ENCODE data around the gene SIRPG. TPM values are rescaled to one million over a fixed set of nuclear protein-coding genes. Genes with fewer than 3 reads are reported as not detected.
"Not testable (repeated sequence)": the region's sequence is repeated elsewhere in the genome, so short reads cannot be mapped to it uniquely, and the experiment has no call there.

SIRPG gene
- total and polyA plus RNA-seq, 9 donors: 0.06 to 1.4 (median 0.24) TPM; not detected in 5

DNA sequence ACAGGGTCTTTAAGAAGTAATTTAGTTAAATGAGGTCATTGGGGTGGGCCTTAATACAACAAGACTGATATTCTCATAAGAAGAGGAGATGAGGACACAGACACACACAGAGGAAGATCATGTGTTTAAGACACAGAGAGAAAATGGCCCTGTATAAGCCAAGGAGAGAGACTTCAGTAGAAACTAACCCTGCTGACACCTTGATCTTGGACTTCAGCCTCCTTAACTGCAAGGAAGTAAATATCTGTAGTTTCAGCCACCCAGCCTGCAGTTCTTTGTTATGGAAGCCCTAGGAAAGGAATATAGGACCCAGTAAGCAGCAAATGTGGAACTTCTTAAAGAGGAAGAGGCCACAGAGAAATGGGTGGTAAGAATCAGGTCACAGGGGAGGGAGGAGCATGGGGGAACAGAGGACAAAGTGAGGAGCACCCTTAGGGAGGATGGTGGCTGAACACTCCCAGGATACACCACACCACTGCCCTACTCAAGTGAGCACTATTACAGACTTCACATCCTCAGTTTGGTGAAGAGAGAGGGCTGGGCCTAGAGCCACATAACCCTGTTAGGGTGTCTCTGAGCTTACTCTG is 38.5 kb downstream of the SIRPG start:
- H3K27me3 ChIP-seq: no peaks in the 10 kb centered on the region
- no peak for DNase-seq
- intact Hi-C loops (cut with DNase I): loop anchor here in 1 of 4 donors (10.0 kb wide), 1 partner anchor 54 kb away; no protein-coding TSS in a partner anchor

GRCh38 chr20:1618479-1618878 is 39.1 kb downstream of the SIRPG start:
- no peak for DNase-seq
- TF ChIP-seq EP300 (IDR thresholded peaks at IDR 0.05): no peak
- no peak for TF ChIP-seq CTCF (IDR thresholded peaks at IDR 0.05)
- TF ChIP-seq POLR2A (IDR thresholded peaks at IDR 0.05): no peak
- no peaks in the 10 kb centered on the region for H3K4me1 ChIP-seq (ENCODE audit: insufficient read depth)
- H3K9me3 ChIP-seq: no peaks in the 10 kb centered on the region
- intact Hi-C loops (cut with DNase I): loop anchor here in 1 of 4 donors (10.0 kb wide), 1 partner anchor 54 kb away; no protein-coding TSS in a partner anchor
- H3K27me3 ChIP-seq: no peaks in the 10 kb centered on the region
- H3K27ac ChIP-seq: no peak overlapping the region
- H3K4me3 ChIP-seq: no peak overlapping the region
- H3K36me3 ChIP-seq: no peaks in the 10 kb centered on the region

More for the DNA sequence above, 38.5 kb downstream of the SIRPG start:
- TF ChIP-seq CTCF (IDR thresholded peaks at IDR 0.05) (no peak), EP300 (IDR thresholded peaks at IDR 0.05) (no peak)
- H3K4me3 ChIP-seq: no peak overlapping the region
- no peaks in the 10 kb centered on the region for H3K36me3 ChIP-seq
- no peaks in the 10 kb centered on the region for H3K4me1 ChIP-seq (ENCODE audit: insufficient read depth)
- no peak overlapping the region for H3K27ac ChIP-seq
- no peaks in the 10 kb centered on the region for H3K9me3 ChIP-seq

GRCh38 chr20:1616858-1617434 is 40.6 kb downstream of the SIRPG start:
- intact Hi-C loops (cut with DNase I): loop anchor here in 1 of 4 donors (10.0 kb wide), 1 partner anchor 52 kb away; no protein-coding TSS in a partner anchor
- Histone ChIP-seq H3K9me3 (no peaks in the 10 kb centered on the region), H3K4me3 (no peak overlapping the region), H3K27ac (no peak overlapping the region), H3K4me1 (ENCODE audit: insufficient read depth) (no peaks in the 10 kb centered on the region), H3K27me3 (no peaks in the 10 kb centered on the region), H3K36me3 (no peaks in the 10 kb centered on the region)
- no peak for TF ChIP-seq CTCF (IDR thresholded peaks at IDR 0.05)
- TF ChIP-seq POLR2A (IDR thresholded peaks at IDR 0.05): no peak
- no peak for TF ChIP-seq EP300 (IDR thresholded peaks at IDR 0.05)
- DNase-seq: no peak

GRCh38 chr20:1610404-1610803 is 47.2 kb downstream of the SIRPG start:
- WGBS, 3 donors: 58 to 76% methylated on average over 5 of the region's 5 CpGs; no CpG with 5 or more reads in 1 of the 3 donors
- intact Hi-C loops (cut with DNase I): loop anchor here in 1 of 4 donors (10.0 kb wide), 1 partner anchor 46 kb away; no protein-coding TSS in a partner anchor
- not testable (repeated sequence) for DNase-seq; H3K36me3 ChIP-seq; H3K27me3 ChIP-seq; H3K4me3 ChIP-seq; H3K27ac ChIP-seq; H3K4me1 ChIP-seq (ENCODE audit: insufficient read depth); H3K9me3 ChIP-seq

- intact Hi-C loops (cut with DNase I); H3K36me3 ChIP-seq; H3K4me3 ChIP-seq; DNase-seq; H3K9me3 ChIP-seq; H3K4me1 ChIP-seq (ENCODE audit: insufficient read depth); H3K27ac ChIP-seq; H3K27me3 ChIP-seq: not testable (repeated sequence)
- WGBS, 3 donors: 78% methylated on average over 3 of the region's 5 CpGs; no CpG with 5 or more reads in 2 of the 3 donors
Observed at GRCh38 chr20:1608678-1609347, 48.8 kb downstream of the SIRPG start.
